H9 (cell line): ENCODE data around the gene XRN2. TPM values are rescaled to one million over a fixed set of nuclear protein-coding genes. Genes with fewer than 3 reads are reported as not detected.

Source experiments
- DNase-seq: peaks from one replicate; pipeline ENCODE4 v3.0.0-alpha.2; 2017
- H2AFZ ChIP-seq: one replicate; pipeline ENCODE4 v1.6.1; 2013; ENCODE audit warnings: mild to moderate bottlenecking, low read length, control low read depth, moderate library complexity
- H2AK5ac ChIP-seq: 2 replicates; pipeline ENCODE4 v1.6.1; 2013; ENCODE audit warnings: low read length, control low read depth, mixed read lengths; ENCODE audit not compliant: insufficient read length
- H2BK120ac ChIP-seq: one replicate; pipeline ENCODE4 v1.6.1; 2013; ENCODE audit warnings: low read depth, mild to moderate bottlenecking, low read length, control low read depth, inconsistent platforms; ENCODE audit not compliant: poor library complexity, severe bottlenecking
- H2BK12ac ChIP-seq: 2 replicates; pipeline ENCODE4 v1.6.1; 2013; ENCODE audit warnings: low read length, control low read depth, mixed read lengths, low read depth; ENCODE audit not compliant: insufficient read length
- H2BK15ac ChIP-seq: 2 replicates; pipeline ENCODE4 v1.6.1; 2013; ENCODE audit warnings: low read depth, low read length, control low read depth
- H2BK20ac ChIP-seq: one replicate; pipeline ENCODE4 v1.6.1; 2013; ENCODE audit warnings: low read depth, mild to moderate bottlenecking, low read length, control low read depth, inconsistent platforms; ENCODE audit not compliant: poor library complexity, severe bottlenecking
- H2BK5ac ChIP-seq: 2 replicates; pipeline ENCODE4 v1.6.1; 2013; ENCODE audit warnings: low read length, control low read depth, mixed read lengths; ENCODE audit not compliant: insufficient read length
- H3K14ac ChIP-seq: 2 replicates; pipeline ENCODE4 v1.6.1; 2013; ENCODE audit warnings: low read length, control low read depth; ENCODE audit not compliant: insufficient read depth
- H3K18ac ChIP-seq: 2 replicates; pipeline ENCODE4 v1.6.1; 2013; ENCODE audit warnings: low read depth, mild to moderate bottlenecking, mixed read lengths, low read length, control low read depth; ENCODE audit not compliant: insufficient read length
- H3K23ac ChIP-seq: 2 replicates; pipeline ENCODE4 v1.6.1; 2013; ENCODE audit warnings: low read length, control low read depth, mixed read lengths, low read depth; ENCODE audit not compliant: insufficient read length
- H3K23me2 ChIP-seq: 2 replicates; pipeline ENCODE4 v1.6.1; 2013; ENCODE audit warnings: low read depth, mild to moderate bottlenecking, mixed read lengths, low read length, control low read depth; ENCODE audit not compliant: insufficient read length, poor library complexity, severe bottlenecking
- H3K27ac ChIP-seq: 2 replicates; pipeline ENCODE4 v1.5.1; 2013; ENCODE audit warnings: low read length, control low read depth, mixed read lengths, low read depth; ENCODE audit not compliant: insufficient read length
- H3K27me3 ChIP-seq: 2 replicates; pipeline ENCODE4 v1.6.1; 2013; ENCODE audit warnings: low read length, control low read depth, inconsistent platforms; ENCODE audit not compliant: insufficient read depth
- H3K4ac ChIP-seq: 2 replicates; pipeline ENCODE4 v1.6.1; 2013; ENCODE audit warnings: low read depth, mild to moderate bottlenecking, control low read depth, inconsistent platforms, low read length, moderate library complexity
- H3K4me1 ChIP-seq: 2 replicates; pipeline ENCODE4 v1.6.1; 2013; ENCODE audit warnings: low read length, control low read depth, inconsistent platforms; ENCODE audit not compliant: insufficient read depth
- H3K4me2 ChIP-seq: 2 replicates; pipeline ENCODE4 v1.6.1; 2013; ENCODE audit warnings: low read length, control low read depth, mixed read lengths; ENCODE audit not compliant: insufficient read length, insufficient read depth
- H3K56ac ChIP-seq: 2 replicates; pipeline ENCODE4 v1.6.1; 2013; ENCODE audit warnings: low read depth, mild to moderate bottlenecking, mixed read lengths, low read length, control low read depth; ENCODE audit not compliant: insufficient read length
- H3K79me1 ChIP-seq: 2 replicates; pipeline ENCODE4 v1.6.1; 2013; ENCODE audit warnings: low read depth, mild to moderate bottlenecking, moderate library complexity, low read length, control low read depth, inconsistent platforms; ENCODE audit not compliant: insufficient read depth, poor library complexity, severe bottlenecking
- H3K79me2 ChIP-seq: 2 replicates; pipeline ENCODE4 v1.6.1; 2013; ENCODE audit warnings: low read length, control low read depth, inconsistent platforms; ENCODE audit not compliant: insufficient read depth
- H3K9ac ChIP-seq: 2 replicates; pipeline ENCODE4 v1.6.1; 2013; ENCODE audit warnings: low read length, control low read depth, mixed read lengths; ENCODE audit not compliant: insufficient read length; ENCODE audit errors: extremely low read depth
- H3K9me3 ChIP-seq: one replicate; pipeline ENCODE4 v1.6.1; 2013; ENCODE audit warnings: low read depth, low read length, inconsistent platforms; ENCODE audit not compliant: control insufficient read depth
- H3T11ph ChIP-seq: one replicate; pipeline ENCODE4 v1.6.1; 2013; ENCODE audit warnings: mild to moderate bottlenecking, low read length, control low read depth, inconsistent platforms
- H4K20me1 ChIP-seq: one replicate; pipeline ENCODE4 v1.6.1; 2013; ENCODE audit not compliant: control insufficient read depth, insufficient read length, insufficient read depth
- H4K5ac ChIP-seq: 2 replicates; pipeline ENCODE4 v1.6.1; 2013; ENCODE audit warnings: low read depth, mild to moderate bottlenecking, mixed read lengths, low read length, control low read depth; ENCODE audit not compliant: insufficient read length
- H4K8ac ChIP-seq: replicated peaks from 2 replicates; pipeline ENCODE4 v1.6.1; 2013; ENCODE audit warnings: low read length, control low read depth, mixed read lengths, low read depth; ENCODE audit not compliant: insufficient read length
- H4K91ac ChIP-seq: 2 replicates; pipeline ENCODE4 v1.6.1; 2013; ENCODE audit warnings: low read depth, mild to moderate bottlenecking, moderate library complexity, mixed read lengths, low read length, control low read depth; ENCODE audit not compliant: insufficient read length
- H3K27ac Mint-ChIP-seq, 3 experiments: 2 replicates in 2 of 3; 3 replicates in 1 of 3; pipeline ENCODE4 v1.8.0; 2020 to 2021; ENCODE audit warnings: mixed read lengths in 3 of 3, mild to moderate bottlenecking in 1 of 3, moderate library complexity in 1 of 3
- H3K27me3 Mint-ChIP-seq: 2 replicates; pipeline ENCODE4 v1.8.0; 2021; ENCODE audit warnings: low read depth, mild to moderate bottlenecking, moderate library complexity, mixed read lengths
- H3K36me3 Mint-ChIP-seq, 3 experiments: 2 replicates in 2 of 3; 3 replicates in 1 of 3; pipeline ENCODE4 v1.8.0; 2020 to 2021; ENCODE audit warnings: low read depth in 3 of 3, mixed read lengths in 3 of 3; ENCODE audit not compliant: insufficient read depth in 1 of 3
- H3K4me1 Mint-ChIP-seq, 2 experiments: 2 replicates each; pipeline ENCODE4 v1.8.0; 2020; ENCODE audit warnings: mixed read lengths in 2 of 2
- H3K4me3 Mint-ChIP-seq, 2 experiments: 2 replicates in 1 of 2; 3 replicates in 1 of 2; pipeline ENCODE4 v1.8.0; 2020 to 2021; ENCODE audit warnings: mild to moderate bottlenecking in 2 of 2, mixed read lengths in 2 of 2, moderate library complexity in 1 of 2
- H3K9me3 Mint-ChIP-seq, 2 experiments: 2 replicates in 1 of 2; 3 replicates in 1 of 2; pipeline ENCODE4 v1.8.0; 2020; ENCODE audit warnings: mild to moderate bottlenecking in 2 of 2, mixed read lengths in 2 of 2, moderate library complexity in 1 of 2
- CTCF ChIP-seq: fragments of 200-600 bp; sonication (generic); conservative IDR thresholded peaks from 3 replicates; pipeline ENCODE4 v1.8.0; 2021; ENCODE audit warnings: antibody characterized with exemption, mild to moderate bottlenecking
- WGBS: extraction: QIAGEN DNeasy Blood & Tissue Kit; methylation state at CpG from one replicate; pipeline ENCODE4 v1.1.7; 2013; ENCODE audit warnings: missing lambda C conversion rate, low lambda C conversion rate, mixed read lengths; ENCODE audit not compliant: insufficient read length; ENCODE audit errors: extremely low coverage; 5-methylcytosine and 5-hydroxymethylcytosine counted together
- total RNA-seq: library from RNA; stranded (reverse); gene quantifications from 2 replicates; pipeline ENCODE4 v1.2.1, GENCODE V29; 2021

The XRN2 gene
- total RNA-seq, 1 experiment from 2014 or later = 96.7 TPM

- Histone ChIP-seq H4K8ac (no peak overlapping the region), H3K79me1 (peaks cover 5% of the 10 kb centered on the region), H3K4me2 (no peak overlapping the region), H3K18ac (no peak overlapping the region), H3K9ac (no peak overlapping the region), H3K56ac (no peak overlapping the region), H4K20me1 (no peaks in the 10 kb centered on the region), H3K4ac (no peak overlapping the region), H3K9me3 (no peaks in the 10 kb centered on the region), H2AFZ (no peak overlapping the region), H3K27ac (no peak overlapping the region), H2BK5ac (no peak overlapping the region), H3K79me2 (0 out of 2 replicates have a peak, but pooled peaks cover 4% of the 10 kb centered on the region), H3K23ac (no peak overlapping the region), H3K27me3 (no peaks in the 10 kb centered on the region), H2AK5ac (no peak overlapping the region), H3K23me2 (no peaks in the 10 kb centered on the region), H3T11ph (no peak overlapping the region), H4K5ac (no peak overlapping the region), H3K4me1 (peaks cover 3% of the 10 kb centered on the region; the same call in 1 of the 2 replicates), H3K14ac (no peak overlapping the region), H2BK20ac (no peak overlapping the region), H4K91ac (no peak overlapping the region), H2BK15ac (no peak overlapping the region), H2BK120ac (no peak overlapping the region), H2BK12ac (no peak overlapping the region)
- Mint-ChIP-seq H3K27me3 (no peaks in the 10 kb centered on the region), H3K4me1 (peaks cover 11 to 12% of the 10 kb centered on the region in 2 experiments), H3K4me3 (no peak overlapping the region), H3K27ac (no peak overlapping the region; a peak in 1 of 7 replicates), H3K9me3 (no peaks in the 10 kb centered on the region), H3K36me3 (peaks cover 60 to 92% (median 83%) of the 10 kb centered on the region in 3 experiments)
- TF ChIP-seq CTCF = no peak
- no peak for DNase-seq
- WGBS = no CpG with 5 or more reads among the region's 2 CpGs
Observed at GRCh38 chr20:21336455-21337151, 33.5 kb downstream of the XRN2 start.
